Stromal cell of bone marrow (primary cell): Measurements from ENCODE around the gene KRTAP10-2.

Experiments used
- DNase-seq: peaks from one replicate; pipeline ENCODE4 v3.0.0-alpha.2; 2012; ENCODE audit warnings: low read depth

Gene KRTAP10-2

GRCh38 chr21:44539991-44540666 is 11.2 kb downstream of the KRTAP10-2 start, which contains the start of gene KRTAP10-1:
KRTAP10-1 (minus strand) TSS chr21:44540195; CDS start chr21:44540150, 45 bp downstream.
- no peak for DNase-seq

GRCh38 chr21:44539046-44539445 is 12.3 kb downstream of the KRTAP10-2 start:
- DNase-seq, result no peak

GRCh38 chr21:44537930-44538911 is 13.1 kb downstream of the KRTAP10-2 start:
- DNase-seq, result no peak

GRCh38 chr21:44535963-44536362 is 15.3 kb downstream of the KRTAP10-2 start:
- no peak for DNase-seq

- no peak for DNase-seq
Measured at GRCh38 chr21:44534688-44535087, 16.6 kb downstream of the KRTAP10-2 start.

GRCh38 chr21:44533891-44534627 is 17.2 kb downstream of the KRTAP10-2 start:
- no peak for DNase-seq

GRCh38 chr21:44533121-44533890 is 18.0 kb downstream of the KRTAP10-2 start:
- DNase-seq, result no peak

GRCh38 chr21:44532712-44533111 is 18.6 kb downstream of the KRTAP10-2 start:
- no peak for DNase-seq

GRCh38 chr21:44531606-44532564 is 19.4 kb downstream of the KRTAP10-2 start:
- no peak for DNase-seq

GRCh38 chr21:44530903-44531605 is 20.3 kb downstream of the KRTAP10-2 start:
- no peak for DNase-seq

GRCh38 chr21:44530221-44530902 is 20.9 kb downstream of the KRTAP10-2 start:
- DNase-seq, result no peak

- no peak for DNase-seq
Measured at GRCh38 chr21:44529503-44530125, 21.7 kb downstream of the KRTAP10-2 start.

GRCh38 chr21:44529011-44529421 is 22.3 kb downstream of the KRTAP10-2 start:
- DNase-seq, result no peak

GRCh38 chr21:44528634-44528995 is 22.7 kb downstream of the KRTAP10-2 start:
- DNase-seq, result no peak

- DNase-seq, result no peak
Measured at GRCh38 chr21:44527983-44528633, 23.2 kb downstream of the KRTAP10-2 start.

- no peak for DNase-seq
Measured at GRCh38 chr21:44527156-44527982, 23.9 kb downstream of the KRTAP10-2 start.
